GM23338 (cell line): ENCODE data around the gene NPAS3. TPM values are rescaled to one million over a fixed set of nuclear protein-coding genes. Genes with fewer than 3 reads are reported as not detected.

Source experiments
- ATAC-seq: fragments of 200-7000 bp; cut with Tn5 transposase; 3 replicates; pipeline ENCODE4 v1.9.1; 2020
- DNase-seq: peaks from one replicate; pipeline ENCODE4 v3.0.0-alpha.2; 2015; ENCODE audit warnings: low spot score
- H2AFZ ChIP-seq: fragments of 200-600 bp; sonication (generic); 2 replicates; pipeline ENCODE4 v1.8.0; 2016; ENCODE audit warnings: antibody characterized with exemption, mild to moderate bottlenecking, moderate library complexity
- H3F3A ChIP-seq: fragments of 200-600 bp; sonication (generic); replicated peaks from 2 replicates; pipeline ENCODE4 v1.8.0; 2017; ENCODE audit warnings: antibody characterized with exemption, mixed run types, low read depth
- H3K27ac ChIP-seq: fragments of 200-600 bp; sonication (generic); 2 replicates; pipeline ENCODE4 v1.6.1; 2016; ENCODE audit warnings: low read depth
- H3K27me3 ChIP-seq: fragments of 200-600 bp; sonication (generic); 2 replicates; pipeline ENCODE4 v1.8.0; 2016; ENCODE audit warnings: mild to moderate bottlenecking, mixed run types, moderate library complexity; ENCODE audit not compliant: insufficient read depth
- H3K36me3 ChIP-seq: fragments of 200-600 bp; sonication (generic); 2 replicates; pipeline ENCODE4 v1.8.0; 2016; ENCODE audit warnings: mild to moderate bottlenecking; ENCODE audit not compliant: insufficient read depth
- H3K4me1 ChIP-seq: fragments of 200-600 bp; sonication (generic); 2 replicates; pipeline ENCODE4 v1.8.0; 2016; ENCODE audit warnings: mild to moderate bottlenecking, moderate library complexity; ENCODE audit not compliant: insufficient read depth
- H3K4me2 ChIP-seq: fragments of 200-600 bp; sonication (generic); 2 replicates; pipeline ENCODE4 v1.7.1; 2017; ENCODE audit warnings: mixed run types
- H3K4me3 ChIP-seq: fragments of 200-600 bp; sonication (generic); 2 replicates; pipeline ENCODE4 v1.6.1; 2016; ENCODE audit warnings: mixed run types
- H3K79me2 ChIP-seq: fragments of 200-600 bp; sonication (generic); replicated peaks from 2 replicates; pipeline ENCODE4 v1.8.0; 2017; ENCODE audit warnings: mild to moderate bottlenecking; ENCODE audit not compliant: insufficient read depth
- H3K9me2 ChIP-seq: fragments of 200-600 bp; sonication (generic); 2 replicates; pipeline ENCODE4 v1.8.0; 2017; ENCODE audit not compliant: insufficient read depth
- H4K20me1 ChIP-seq: fragments of 200-600 bp; sonication (generic); replicated peaks from 2 replicates; pipeline ENCODE4 v1.8.0; 2017; ENCODE audit warnings: mild to moderate bottlenecking; ENCODE audit not compliant: insufficient read depth
- H3K27ac Mint-ChIP-seq: 2 replicates; pipeline ENCODE4 v1.8.0; 2020; ENCODE audit warnings: inconsistent platforms, mild to moderate bottlenecking, moderate library complexity, mixed read lengths
- H3K27me3 Mint-ChIP-seq: 3 replicates; pipeline ENCODE4 v1.8.0; 2022; ENCODE audit warnings: low read depth, mild to moderate bottlenecking, moderate library complexity, mixed read lengths, inconsistent platforms; ENCODE audit not compliant: insufficient read depth, poor library complexity
- H3K36me3 Mint-ChIP-seq: 3 replicates; pipeline ENCODE4 v1.8.0; 2021; ENCODE audit warnings: low read depth, mild to moderate bottlenecking, inconsistent platforms, moderate library complexity, mixed read lengths
- H3K4me1 Mint-ChIP-seq: 3 replicates; pipeline ENCODE4 v1.8.0; 2020; ENCODE audit warnings: mild to moderate bottlenecking, inconsistent platforms, mixed read lengths
- H3K4me3 Mint-ChIP-seq: 3 replicates; pipeline ENCODE4 v1.8.0; 2021; ENCODE audit warnings: moderate library complexity, mild to moderate bottlenecking, inconsistent platforms, mixed read lengths
- H3K9me3 Mint-ChIP-seq: 3 replicates; pipeline ENCODE4 v1.8.0; 2020; ENCODE audit warnings: moderate library complexity, mild to moderate bottlenecking, inconsistent platforms, mixed read lengths
- CREB1 ChIP-seq: fragments of 250-450 bp; sonication (Bioruptor Pico); IDR thresholded peaks from 2 replicates; pipeline ENCODE4 v1.5.0; 2020; ENCODE audit warnings: low read depth, mild to moderate bottlenecking, moderate library complexity
- CTCF ChIP-seq, 2 experiments: fragments of 200-600 bp in 1 of 2; sonication (generic) in 1 of 2; conservative IDR thresholded peaks; 2 replicates each; pipeline versions ENCODE4 v1.5.1 to v1.6.1; 2016 to 2017; ENCODE audit warnings: antibody characterized with exemption in 2 of 2, low read depth in 2 of 2, mild to moderate bottlenecking in 2 of 2, moderate library complexity in 1 of 2
- EZH2phosphoT487 ChIP-seq: fragments of 200-600 bp; sonication (generic); IDR thresholded peaks from one replicate; pipeline ENCODE4 v1.8.1; 2018; ENCODE audit warnings: antibody characterized with exemption; ENCODE audit not compliant: unreplicated experiment
- JUNB ChIP-seq: IDR thresholded peaks from one replicate; pipeline ENCODE4 v1.6.1; 2016; ENCODE audit warnings: antibody characterized with exemption; ENCODE audit not compliant: unreplicated experiment
- NANOG ChIP-seq: IDR thresholded peaks from 2 replicates; pipeline ENCODE4 v1.6.1; 2016; ENCODE audit warnings: antibody characterized with exemption, borderline replicate concordance
- POLR2AphosphoS5 ChIP-seq: IDR thresholded peaks from 2 replicates; pipeline ENCODE4 v1.6.1; 2016; ENCODE audit warnings: antibody characterized with exemption, low read depth
- STAT1 ChIP-seq: IDR thresholded peaks from one replicate; pipeline ENCODE4 v1.6.1; 2016; ENCODE audit warnings: antibody characterized with exemption; ENCODE audit not compliant: unreplicated experiment
- polyA plus RNA-seq: library from polyadenylated mRNA; unstranded; fragments of >200 nt; fragmentation: Nextera tagmentation; extraction: Ambion mirVana; gene quantifications from 2 replicates; pipeline ENCODE4 v1.2.1, GENCODE V29; 2016
- total RNA-seq: library from RNA; depleted of rRNA; stranded (reverse); fragments of >200 nt; shearing (Covaris generic); gene quantifications from 2 replicates; pipeline ENCODE4 v1.2.3, GENCODE V29; 2014
- TF ChIP-seq, protein P1 (sequence below): fragments of 250-450 bp; sonication (Bioruptor Pico); IDR thresholded peaks from 2 replicates; pipeline ENCODE4 v1.5.0; 2020; ENCODE audit warnings: mild to moderate bottlenecking, moderate library complexity

The NPAS3 gene
- total and polyA plus RNA-seq, 2 experiments from 2014 or later = 0.17 to 0.19 TPM

- Histone ChIP-seq H3K4me3 (no peak overlapping the region), H2AFZ (no peak overlapping the region), H3F3A (no peaks in the 10 kb centered on the region), H3K4me1 (no peaks in the 10 kb centered on the region), H3K79me2 (no peaks in the 10 kb centered on the region), H3K9me2 (peaks cover 12% of the 10 kb centered on the region), H4K20me1 (no peaks in the 10 kb centered on the region), H3K27me3 (no peaks in the 10 kb centered on the region), H3K4me2 (no peak overlapping the region), H3K36me3 (no peaks in the 10 kb centered on the region), H3K27ac (no peak overlapping the region)
- ATAC-seq (no peak), DNase-seq (no peak)
- Mint-ChIP-seq H3K27ac (no peak overlapping the region), H3K9me3 (no peaks in the 10 kb centered on the region), H3K36me3 (no peaks in the 10 kb centered on the region), H3K4me3 (no peak overlapping the region), H3K27me3 (no peaks in the 10 kb centered on the region), H3K4me1 (no peaks in the 10 kb centered on the region)
- TF ChIP-seq JUNB (no peak), NANOG (no peak), EZH2phosphoT487 (no peak), POLR2AphosphoS5 (no peak), CREB1 (no peak), CTCF (conservative IDR thresholded peaks at IDR 0.05; ENCODE audit: low read depth in 2 of 2) (no peak), STAT1 (no peak)
- TF ChIP-seq, protein P1, sequence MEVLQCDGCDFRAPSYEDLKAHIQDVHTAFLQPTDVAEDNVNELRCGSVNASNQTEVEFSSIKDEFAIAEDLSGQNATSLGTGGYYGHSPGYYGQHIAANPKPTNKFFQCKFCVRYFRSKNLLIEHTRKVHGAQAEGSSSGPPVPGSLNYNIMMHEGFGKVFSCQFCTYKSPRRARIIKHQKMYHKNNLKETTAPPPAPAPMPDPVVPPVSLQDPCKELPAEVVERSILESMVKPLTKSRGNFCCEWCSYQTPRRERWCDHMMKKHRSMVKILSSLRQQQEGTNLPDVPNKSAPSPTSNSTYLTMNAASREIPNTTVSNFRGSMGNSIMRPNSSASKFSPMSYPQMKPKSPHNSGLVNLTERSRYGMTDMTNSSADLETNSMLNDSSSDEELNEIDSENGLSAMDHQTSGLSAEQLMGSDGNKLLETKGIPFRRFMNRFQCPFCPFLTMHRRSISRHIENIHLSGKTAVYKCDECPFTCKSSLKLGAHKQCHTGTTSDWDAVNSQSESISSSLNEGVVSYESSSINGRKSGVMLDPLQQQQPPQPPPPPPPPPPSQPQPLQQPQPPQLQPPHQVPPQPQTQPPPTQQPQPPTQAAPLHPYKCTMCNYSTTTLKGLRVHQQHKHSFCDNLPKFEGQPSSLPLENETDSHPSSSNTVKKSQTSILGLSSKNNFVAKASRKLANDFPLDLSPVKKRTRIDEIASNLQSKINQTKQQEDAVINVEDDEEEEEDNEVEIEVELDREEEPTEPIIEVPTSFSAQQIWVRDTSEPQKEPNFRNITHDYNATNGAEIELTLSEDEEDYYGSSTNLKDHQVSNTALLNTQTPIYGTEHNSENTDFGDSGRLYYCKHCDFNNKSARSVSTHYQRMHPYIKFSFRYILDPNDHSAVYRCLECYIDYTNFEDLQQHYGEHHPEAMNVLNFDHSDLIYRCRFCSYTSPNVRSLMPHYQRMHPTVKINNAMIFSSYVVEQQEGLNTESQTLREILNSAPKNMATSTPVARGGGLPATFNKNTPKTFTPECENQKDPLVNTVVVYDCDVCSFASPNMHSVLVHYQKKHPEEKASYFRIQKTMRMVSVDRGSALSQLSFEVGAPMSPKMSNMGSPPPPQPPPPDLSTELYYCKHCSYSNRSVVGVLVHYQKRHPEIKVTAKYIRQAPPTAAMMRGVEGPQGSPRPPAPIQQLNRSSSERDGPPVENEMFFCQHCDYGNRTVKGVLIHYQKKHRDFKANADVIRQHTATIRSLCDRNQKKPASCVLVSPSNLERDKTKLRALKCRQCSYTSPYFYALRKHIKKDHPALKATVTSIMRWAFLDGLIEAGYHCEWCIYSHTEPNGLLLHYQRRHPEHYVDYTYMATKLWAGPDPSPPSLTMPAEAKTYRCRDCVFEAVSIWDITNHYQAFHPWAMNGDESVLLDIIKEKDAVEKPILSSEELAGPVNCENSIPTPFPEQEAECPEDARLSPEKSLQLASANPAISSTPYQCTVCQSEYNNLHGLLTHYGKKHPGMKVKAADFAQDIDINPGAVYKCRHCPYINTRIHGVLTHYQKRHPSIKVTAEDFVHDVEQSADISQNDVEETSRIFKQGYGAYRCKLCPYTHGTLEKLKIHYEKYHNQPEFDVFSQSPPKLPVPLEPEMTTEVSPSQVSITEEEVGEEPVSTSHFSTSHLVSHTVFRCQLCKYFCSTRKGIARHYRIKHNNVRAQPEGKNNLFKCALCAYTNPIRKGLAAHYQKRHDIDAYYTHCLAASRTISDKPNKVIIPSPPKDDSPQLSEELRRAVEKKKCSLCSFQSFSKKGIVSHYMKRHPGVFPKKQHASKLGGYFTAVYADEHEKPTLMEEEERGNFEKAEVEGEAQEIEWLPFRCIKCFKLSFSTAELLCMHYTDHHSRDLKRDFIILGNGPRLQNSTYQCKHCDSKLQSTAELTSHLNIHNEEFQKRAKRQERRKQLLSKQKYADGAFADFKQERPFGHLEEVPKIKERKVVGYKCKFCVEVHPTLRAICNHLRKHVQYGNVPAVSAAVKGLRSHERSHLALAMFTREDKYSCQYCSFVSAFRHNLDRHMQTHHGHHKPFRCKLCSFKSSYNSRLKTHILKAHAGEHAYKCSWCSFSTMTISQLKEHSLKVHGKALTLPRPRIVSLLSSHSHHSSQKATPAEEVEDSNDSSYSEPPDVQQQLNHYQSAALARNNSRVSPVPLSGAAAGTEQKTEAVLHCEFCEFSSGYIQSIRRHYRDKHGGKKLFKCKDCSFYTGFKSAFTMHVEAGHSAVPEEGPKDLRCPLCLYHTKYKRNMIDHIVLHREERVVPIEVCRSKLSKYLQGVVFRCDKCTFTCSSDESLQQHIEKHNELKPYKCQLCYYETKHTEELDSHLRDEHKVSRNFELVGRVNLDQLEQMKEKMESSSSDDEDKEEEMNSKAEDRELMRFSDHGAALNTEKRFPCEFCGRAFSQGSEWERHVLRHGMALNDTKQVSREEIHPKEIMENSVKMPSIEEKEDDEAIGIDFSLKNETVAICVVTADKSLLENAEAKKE (CRISPR knock-in tag) = no peak
Observed at GRCh38 chr14:33576014-33576413, 637.3 kb downstream of the NPAS3 start.
